22Rv1 (cell line): ENCODE data around the gene ACTRT2.

Source experiments
- H3K27ac ChIP-seq: fragments of 450-650 bp; 2 replicates; pipeline ENCODE4 v1.5.1; 2017
- ZFX ChIP-seq: fragments of 450-650 bp; IDR thresholded peaks from 2 replicates; pipeline ENCODE4 v1.6.1; 2017; ENCODE audit warnings: antibody characterized with exemption, borderline replicate concordance
- TF ChIP-seq, protein P1 (sequence below): fragments of 450-650 bp; IDR thresholded peaks from 2 replicates; pipeline ENCODE4 v1.5.1; 2017; ENCODE audit warnings: mild to moderate bottlenecking

Gene ACTRT2

DNA sequence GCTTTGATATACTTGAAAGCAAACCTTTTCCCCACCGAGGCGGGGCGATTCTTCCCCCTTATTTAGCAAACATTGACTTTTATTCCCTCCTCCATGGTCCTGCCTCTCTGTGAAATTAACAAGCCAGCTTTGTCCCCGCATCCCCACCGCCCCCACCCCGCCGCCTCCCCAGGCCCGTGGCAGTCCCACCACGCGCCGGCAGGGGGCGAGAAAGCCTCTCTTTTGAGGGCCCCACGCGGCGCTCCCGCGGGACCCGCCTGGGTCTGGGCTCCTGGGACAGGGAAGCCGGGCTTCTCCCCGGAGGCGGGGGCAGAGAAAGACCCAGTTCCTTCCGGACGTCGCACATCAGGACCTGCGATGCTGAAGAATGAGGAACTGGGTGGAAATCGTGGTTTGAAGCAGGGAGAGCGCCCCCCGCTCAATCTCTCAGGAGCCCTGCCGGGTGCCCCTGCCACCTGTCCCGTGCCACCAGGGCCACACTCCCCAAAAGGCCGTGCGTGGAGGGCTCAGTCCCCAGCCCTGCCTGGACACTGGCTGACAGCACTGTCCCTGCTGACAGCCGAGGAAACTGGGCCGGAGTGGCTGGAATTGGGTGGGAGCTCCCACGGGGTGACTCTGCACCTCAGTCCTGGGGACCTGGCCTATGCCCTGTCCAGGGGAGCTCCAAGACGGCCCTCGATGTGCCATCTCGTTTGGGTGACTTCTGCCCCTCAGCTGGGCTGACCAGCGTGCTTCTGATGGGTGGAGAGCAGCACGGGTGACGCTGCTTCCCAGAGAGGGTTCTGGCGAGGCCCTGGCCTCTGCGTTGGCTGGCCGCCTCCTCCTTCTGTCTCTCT, 8.6 kb upstream of the ACTRT2 start:
- TF ChIP-seq ZFX: no peak
- TF ChIP-seq, protein P1, sequence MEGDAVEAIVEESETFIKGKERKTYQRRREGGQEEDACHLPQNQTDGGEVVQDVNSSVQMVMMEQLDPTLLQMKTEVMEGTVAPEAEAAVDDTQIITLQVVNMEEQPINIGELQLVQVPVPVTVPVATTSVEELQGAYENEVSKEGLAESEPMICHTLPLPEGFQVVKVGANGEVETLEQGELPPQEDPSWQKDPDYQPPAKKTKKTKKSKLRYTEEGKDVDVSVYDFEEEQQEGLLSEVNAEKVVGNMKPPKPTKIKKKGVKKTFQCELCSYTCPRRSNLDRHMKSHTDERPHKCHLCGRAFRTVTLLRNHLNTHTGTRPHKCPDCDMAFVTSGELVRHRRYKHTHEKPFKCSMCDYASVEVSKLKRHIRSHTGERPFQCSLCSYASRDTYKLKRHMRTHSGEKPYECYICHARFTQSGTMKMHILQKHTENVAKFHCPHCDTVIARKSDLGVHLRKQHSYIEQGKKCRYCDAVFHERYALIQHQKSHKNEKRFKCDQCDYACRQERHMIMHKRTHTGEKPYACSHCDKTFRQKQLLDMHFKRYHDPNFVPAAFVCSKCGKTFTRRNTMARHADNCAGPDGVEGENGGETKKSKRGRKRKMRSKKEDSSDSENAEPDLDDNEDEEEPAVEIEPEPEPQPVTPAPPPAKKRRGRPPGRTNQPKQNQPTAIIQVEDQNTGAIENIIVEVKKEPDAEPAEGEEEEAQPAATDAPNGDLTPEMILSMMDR: peak; percentile 81

DNA sequence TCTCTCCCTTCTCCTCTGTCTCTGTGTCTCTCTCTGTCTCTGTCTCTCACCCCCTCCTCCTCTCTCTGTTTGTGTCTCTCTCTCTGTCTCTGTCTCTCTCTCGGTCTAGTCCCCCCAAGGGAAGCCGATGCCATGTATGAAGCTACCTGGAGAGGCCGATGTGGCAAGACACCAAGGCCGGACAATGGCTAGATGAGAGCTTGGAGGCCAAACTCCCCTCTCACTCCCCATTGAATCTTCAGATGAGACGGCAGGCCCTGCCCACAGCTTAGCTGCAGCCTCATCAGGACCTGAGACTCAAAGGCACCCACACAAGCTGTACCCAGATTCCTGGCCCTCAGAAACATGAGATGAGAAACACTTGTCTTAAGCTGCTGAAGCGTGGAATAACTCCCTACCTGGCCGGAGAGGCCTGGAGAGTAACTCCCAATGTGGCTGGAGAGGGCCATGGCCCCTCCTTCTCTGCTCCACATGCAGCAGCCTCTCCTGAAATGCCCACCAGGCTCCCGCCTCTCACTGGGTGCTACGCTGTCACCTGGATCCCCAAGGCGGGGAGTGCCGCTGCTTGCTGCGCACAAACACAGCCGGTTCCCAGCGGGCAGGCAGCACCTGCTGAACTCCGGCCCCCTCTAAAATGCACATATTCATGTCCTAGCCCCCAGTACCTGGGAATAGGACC, 7.8 kb upstream of the ACTRT2 start:
- no peak overlapping the region for H3K27ac ChIP-seq
- TF ChIP-seq ZFX: no peak
- TF ChIP-seq, protein P1: no peak

More for the DNA sequence above, 8.6 kb upstream of the ACTRT2 start:
- H3K27ac ChIP-seq: no peak overlapping the region

DNA sequence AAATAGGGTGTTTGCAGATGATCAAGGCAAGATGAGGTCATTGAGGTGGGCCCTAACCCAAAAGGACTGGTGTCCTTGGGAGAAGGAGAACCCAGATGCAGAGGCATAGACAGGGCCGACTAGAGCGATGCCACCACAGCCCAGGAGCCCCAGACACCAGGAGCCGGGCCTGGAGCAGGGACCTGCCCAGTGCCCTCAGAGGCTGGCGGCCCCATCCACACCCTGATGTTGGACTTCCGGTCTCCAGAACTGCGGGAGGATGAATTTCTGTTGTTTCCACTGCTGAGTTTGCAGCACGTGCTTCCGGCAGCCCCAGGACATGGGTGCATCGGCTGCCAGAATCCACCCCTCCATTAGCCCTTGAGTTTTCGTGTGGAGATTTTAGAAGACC, 7.2 kb upstream of the ACTRT2 start:
- no peak for TF ChIP-seq ZFX
- TF ChIP-seq, protein P1: no peak
- H3K27ac ChIP-seq: no peak overlapping the region

DNA sequence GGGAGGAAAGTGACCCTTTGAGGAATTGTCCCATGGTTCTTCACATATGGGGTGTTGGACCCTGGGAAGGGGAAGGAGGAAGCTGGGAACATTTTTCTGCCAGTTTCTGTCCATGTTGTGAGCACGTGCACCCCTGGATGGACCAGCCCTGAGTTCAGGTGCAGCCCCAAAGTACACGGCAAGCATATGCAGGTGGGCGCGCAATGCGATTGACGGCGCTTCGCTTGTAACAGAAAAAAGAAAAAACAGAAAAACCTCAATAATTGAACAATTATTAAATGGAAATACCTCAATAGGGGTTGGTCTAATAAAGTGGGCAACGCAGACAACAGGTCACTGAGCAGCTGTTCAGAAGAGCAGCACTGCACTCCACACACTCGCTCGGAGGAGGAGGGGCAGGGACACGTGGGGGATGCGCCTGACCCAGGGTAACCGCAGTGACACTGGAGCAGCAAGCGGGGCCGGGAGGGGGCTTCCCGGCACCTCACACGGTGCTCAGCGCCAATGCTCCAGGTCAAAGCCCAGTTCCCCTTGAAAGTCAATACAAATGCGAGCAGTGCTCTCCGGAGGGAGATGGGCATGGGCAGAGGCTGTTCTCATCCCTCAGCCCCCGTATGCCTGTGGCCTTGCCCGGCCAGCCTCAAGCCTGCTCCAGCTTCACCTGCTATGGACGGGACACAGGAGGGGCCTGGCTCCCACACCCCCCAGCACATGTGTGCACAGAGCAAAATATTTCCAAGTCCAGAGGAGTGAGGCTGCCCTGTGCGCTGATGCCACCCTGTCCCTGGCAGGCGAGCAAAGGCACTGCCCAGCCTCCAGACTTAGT, 6.6 kb upstream of the ACTRT2 start:
- H3K27ac ChIP-seq: no peak overlapping the region
- TF ChIP-seq, protein P1: no peak
- no peak for TF ChIP-seq ZFX

DNA sequence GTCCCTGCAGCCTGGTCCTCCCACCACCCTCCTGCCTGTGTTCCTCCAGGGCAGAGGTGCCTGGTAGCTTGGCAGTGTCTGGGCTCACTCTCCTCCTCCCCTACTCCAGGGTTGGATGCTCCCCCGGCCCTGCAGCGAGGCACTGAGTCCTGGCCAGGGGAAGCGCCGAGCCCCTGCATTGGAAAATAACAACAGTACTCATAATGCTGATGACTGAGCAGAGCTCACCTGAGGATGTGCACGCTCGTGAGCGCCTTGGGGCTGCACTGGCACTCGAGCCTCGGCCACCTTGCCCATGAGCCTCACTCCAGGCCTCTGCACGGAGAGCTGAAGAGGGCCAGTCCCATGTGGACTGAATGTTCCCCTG, 6.0 kb upstream of the ACTRT2 start:
- no peak overlapping the region for H3K27ac ChIP-seq
- TF ChIP-seq, protein P1: no peak
- TF ChIP-seq ZFX: no peak

DNA sequence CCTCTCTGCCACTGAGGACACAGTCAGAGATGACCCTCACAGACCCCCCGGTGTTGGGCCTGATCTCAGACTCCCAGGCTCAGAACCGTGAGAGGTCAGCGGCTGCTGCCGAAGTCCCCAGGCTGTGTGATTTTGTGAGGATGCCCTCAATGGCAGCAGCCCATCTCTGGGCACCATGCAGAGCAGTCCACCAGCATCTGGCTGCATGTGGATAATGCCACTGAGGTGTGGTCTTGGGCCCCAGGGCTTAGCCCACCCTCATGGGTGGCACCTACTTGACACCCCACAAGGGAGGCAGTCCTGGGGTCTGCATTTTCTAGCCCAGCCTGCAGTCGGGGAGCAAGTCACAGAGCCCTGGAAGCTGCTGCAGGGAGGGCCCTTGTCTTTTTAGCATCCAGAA, 5.5 kb upstream of the ACTRT2 start:
- no peak for TF ChIP-seq ZFX
- TF ChIP-seq, protein P1: no peak
- no peak overlapping the region for H3K27ac ChIP-seq
